Neural cell (in vitro differentiated cells): ENCODE results near the gene KDM4C.

ENCODE experiments used
- EP300 ChIP-seq: fragments of 450-650 bp; conservative IDR thresholded peaks from 2 replicates; pipeline ENCODE4 v1.6.1; 2014; ENCODE audit warnings: antibody characterized with exemption, mild to moderate bottlenecking, moderate library complexity; ENCODE audit not compliant: poor library complexity, severe bottlenecking
- EZH2 ChIP-seq: fragments of 200-600, 300-800 bp; shearing (Covaris generic), sonication (generic); IDR thresholded peaks from 2 replicates; pipeline ENCODE4 v1.6.1; 2014; ENCODE audit warnings: antibody characterized with exemption, low read length, borderline replicate concordance, mild to moderate bottlenecking; ENCODE audit not compliant: insufficient read depth, poor library complexity, severe bottlenecking
- POLR2AphosphoS5 ChIP-seq: IDR thresholded peaks from 2 replicates; pipeline ENCODE4 v1.6.1; 2012
- RAD21 ChIP-seq: fragments of 450-650 bp; conservative IDR thresholded peaks from 2 replicates; pipeline ENCODE4 v1.6.1; 2014; ENCODE audit warnings: antibody characterized with exemption, mild to moderate bottlenecking, moderate library complexity
- REST ChIP-seq: IDR thresholded peaks from 2 replicates; pipeline ENCODE4 v1.6.1; 2012; ENCODE audit warnings: borderline replicate concordance
- SMC3 ChIP-seq: fragments of 450-650 bp; conservative IDR thresholded peaks from 2 replicates; pipeline ENCODE4 v1.6.1; 2014; ENCODE audit warnings: antibody characterized with exemption, mild to moderate bottlenecking, moderate library complexity; ENCODE audit not compliant: poor library complexity
- TAF1 ChIP-seq: IDR thresholded peaks from 2 replicates; pipeline ENCODE4 v1.6.1; 2012; ENCODE audit warnings: low read depth
- TF ChIP-seq, protein P1 (sequence below): fragments of 450-650 bp; IDR thresholded peaks from 2 replicates; pipeline ENCODE4 v1.5.1; 2014; ENCODE audit warnings: antibody characterized with exemption, mild to moderate bottlenecking, moderate library complexity; ENCODE audit not compliant: poor library complexity, severe bottlenecking

GRCh38 chr9:6977761-6978160, 220.0 kb downstream of the KDM4C start:
- TF ChIP-seq RAD21 (no peak), SMC3 (no peak), EZH2 (no peak), EP300 (no peak), POLR2AphosphoS5 (no peak), TAF1 (no peak), REST (no peak)
- TF ChIP-seq, protein P1, sequence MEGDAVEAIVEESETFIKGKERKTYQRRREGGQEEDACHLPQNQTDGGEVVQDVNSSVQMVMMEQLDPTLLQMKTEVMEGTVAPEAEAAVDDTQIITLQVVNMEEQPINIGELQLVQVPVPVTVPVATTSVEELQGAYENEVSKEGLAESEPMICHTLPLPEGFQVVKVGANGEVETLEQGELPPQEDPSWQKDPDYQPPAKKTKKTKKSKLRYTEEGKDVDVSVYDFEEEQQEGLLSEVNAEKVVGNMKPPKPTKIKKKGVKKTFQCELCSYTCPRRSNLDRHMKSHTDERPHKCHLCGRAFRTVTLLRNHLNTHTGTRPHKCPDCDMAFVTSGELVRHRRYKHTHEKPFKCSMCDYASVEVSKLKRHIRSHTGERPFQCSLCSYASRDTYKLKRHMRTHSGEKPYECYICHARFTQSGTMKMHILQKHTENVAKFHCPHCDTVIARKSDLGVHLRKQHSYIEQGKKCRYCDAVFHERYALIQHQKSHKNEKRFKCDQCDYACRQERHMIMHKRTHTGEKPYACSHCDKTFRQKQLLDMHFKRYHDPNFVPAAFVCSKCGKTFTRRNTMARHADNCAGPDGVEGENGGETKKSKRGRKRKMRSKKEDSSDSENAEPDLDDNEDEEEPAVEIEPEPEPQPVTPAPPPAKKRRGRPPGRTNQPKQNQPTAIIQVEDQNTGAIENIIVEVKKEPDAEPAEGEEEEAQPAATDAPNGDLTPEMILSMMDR = no peak
